Nephron (organoid): Measurements from ENCODE around the gene RCE1.

Experiments used
- H3K27ac Mint-ChIP-seq, 3 experiments: 2 replicates each; pipeline ENCODE4 v1.8.0; 2020; ENCODE audit warnings: mixed read lengths in 3 of 3, mild to moderate bottlenecking in 2 of 3, moderate library complexity in 1 of 3
- H3K27me3 Mint-ChIP-seq: 2 replicates; pipeline ENCODE4 v1.8.0; 2021; ENCODE audit warnings: low read depth, mild to moderate bottlenecking, moderate library complexity, mixed read lengths
- H3K36me3 Mint-ChIP-seq: 2 replicates; pipeline ENCODE4 v1.8.0; 2020; ENCODE audit warnings: low read depth, mixed read lengths
- H3K4me1 Mint-ChIP-seq: 2 replicates; pipeline ENCODE4 v1.8.0; 2020; ENCODE audit warnings: mixed read lengths
- H3K4me3 Mint-ChIP-seq, 3 experiments: 2 replicates each; pipeline ENCODE4 v1.8.0; 2020; ENCODE audit warnings: mild to moderate bottlenecking in 3 of 3, mixed read lengths in 3 of 3, moderate library complexity in 2 of 3
- H3K9me3 Mint-ChIP-seq: 2 replicates; pipeline ENCODE4 v1.8.0; 2020; ENCODE audit warnings: mixed read lengths
- TF ChIP-seq, protein P1 (sequence below), 3 experiments: fragments of 200-600 bp; sonication (generic); IDR thresholded peaks; one replicate each; pipeline ENCODE4 v1.5.0; 2021; ENCODE audit warnings: antibody characterized with exemption in 3 of 3; ENCODE audit not compliant: unreplicated experiment in 3 of 3

RCE1 gene

DNA sequence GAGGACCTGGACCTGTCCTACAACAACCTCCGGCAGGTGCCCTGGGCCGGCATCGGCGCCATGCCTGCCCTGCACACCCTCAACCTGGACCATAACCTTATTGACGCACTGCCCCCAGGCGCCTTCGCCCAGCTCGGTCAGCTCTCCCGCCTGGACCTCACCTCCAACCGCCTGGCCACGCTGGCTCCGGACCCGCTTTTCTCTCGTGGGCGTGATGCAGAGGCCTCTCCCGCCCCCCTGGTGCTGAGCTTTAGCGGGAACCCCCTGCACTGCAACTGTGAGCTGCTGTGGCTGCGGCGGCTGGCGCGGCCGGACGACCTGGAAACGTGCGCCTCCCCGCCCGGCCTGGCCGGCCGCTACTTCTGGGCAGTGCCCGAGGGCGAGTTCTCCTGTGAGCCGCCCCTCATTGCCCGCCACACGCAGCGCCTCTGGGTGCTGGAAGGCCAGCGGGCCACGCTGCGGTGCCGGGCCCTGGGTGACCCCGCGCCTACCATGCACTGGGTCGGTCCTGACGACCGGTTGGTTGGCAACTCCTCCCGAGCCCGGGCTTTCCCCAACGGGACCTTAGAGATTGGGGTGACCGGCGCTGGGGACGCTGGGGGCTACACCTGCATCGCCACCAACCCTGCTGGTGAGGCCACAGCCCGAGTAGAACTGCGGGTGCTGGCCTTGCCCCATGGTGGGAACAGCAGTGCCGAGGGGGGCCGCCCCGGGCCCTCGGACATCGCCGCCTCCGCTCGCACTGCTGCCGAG lies 15.1 kb downstream of the RCE1 start:
- H3K4me1 Mint-ChIP-seq, result peaks cover 10% of the 10 kb centered on the region
- no peaks in the 10 kb centered on the region for H3K27me3 Mint-ChIP-seq
- H3K36me3 Mint-ChIP-seq, result no peaks in the 10 kb centered on the region
- H3K9me3 Mint-ChIP-seq, result no peaks in the 10 kb centered on the region
- TF ChIP-seq, protein P1, sequence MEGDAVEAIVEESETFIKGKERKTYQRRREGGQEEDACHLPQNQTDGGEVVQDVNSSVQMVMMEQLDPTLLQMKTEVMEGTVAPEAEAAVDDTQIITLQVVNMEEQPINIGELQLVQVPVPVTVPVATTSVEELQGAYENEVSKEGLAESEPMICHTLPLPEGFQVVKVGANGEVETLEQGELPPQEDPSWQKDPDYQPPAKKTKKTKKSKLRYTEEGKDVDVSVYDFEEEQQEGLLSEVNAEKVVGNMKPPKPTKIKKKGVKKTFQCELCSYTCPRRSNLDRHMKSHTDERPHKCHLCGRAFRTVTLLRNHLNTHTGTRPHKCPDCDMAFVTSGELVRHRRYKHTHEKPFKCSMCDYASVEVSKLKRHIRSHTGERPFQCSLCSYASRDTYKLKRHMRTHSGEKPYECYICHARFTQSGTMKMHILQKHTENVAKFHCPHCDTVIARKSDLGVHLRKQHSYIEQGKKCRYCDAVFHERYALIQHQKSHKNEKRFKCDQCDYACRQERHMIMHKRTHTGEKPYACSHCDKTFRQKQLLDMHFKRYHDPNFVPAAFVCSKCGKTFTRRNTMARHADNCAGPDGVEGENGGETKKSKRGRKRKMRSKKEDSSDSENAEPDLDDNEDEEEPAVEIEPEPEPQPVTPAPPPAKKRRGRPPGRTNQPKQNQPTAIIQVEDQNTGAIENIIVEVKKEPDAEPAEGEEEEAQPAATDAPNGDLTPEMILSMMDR (IDR thresholded peaks at IDR 0.05; ENCODE audit: unreplicated experiment in 3 of 3), result no peak
- peak overlapping the region; percentile 79 to 86 (median 85) for H3K4me3 Mint-ChIP-seq
- no peak overlapping the region for H3K27ac Mint-ChIP-seq

DNA sequence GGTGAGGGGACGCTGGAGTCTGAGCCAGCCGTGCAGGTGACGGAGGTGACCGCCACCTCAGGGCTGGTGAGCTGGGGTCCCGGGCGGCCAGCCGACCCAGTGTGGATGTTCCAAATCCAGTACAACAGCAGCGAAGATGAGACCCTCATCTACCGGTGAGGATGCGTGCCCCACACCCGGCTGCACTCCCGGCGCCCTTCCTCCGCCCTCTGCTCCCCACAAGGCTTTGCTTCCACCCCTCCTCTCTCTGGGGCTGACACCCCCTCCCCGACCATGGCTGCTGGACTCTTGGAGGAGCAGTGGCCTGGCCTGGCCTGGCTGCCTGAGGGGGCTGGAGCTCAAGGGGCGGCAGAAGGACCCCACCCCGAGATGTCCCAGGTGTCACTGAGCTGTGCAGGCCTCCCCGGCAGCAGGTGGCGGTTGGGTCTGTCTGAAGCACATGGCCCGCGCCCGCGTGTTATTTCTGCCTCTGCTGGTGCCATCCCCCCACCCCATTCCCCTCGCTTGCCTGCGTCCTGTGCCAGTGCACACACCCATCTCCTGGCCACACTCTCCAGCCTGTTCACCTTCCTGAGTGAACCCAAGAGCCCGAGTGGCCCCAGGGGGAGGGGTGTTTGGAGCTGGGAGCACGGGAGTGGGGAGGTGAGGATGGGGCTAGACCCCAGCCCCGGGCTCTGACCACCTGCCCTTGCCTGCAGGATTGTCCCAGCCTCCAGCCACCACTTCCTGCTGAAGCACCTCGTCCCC lies 15.9 kb downstream of the RCE1 start:
- TF ChIP-seq, protein P1 (IDR thresholded peaks at IDR 0.05; ENCODE audit: unreplicated experiment in 3 of 3), result no peak
- Mint-ChIP-seq H3K27me3 (no peaks in the 10 kb centered on the region), H3K9me3 (no peaks in the 10 kb centered on the region), H3K4me3 (peak overlapping the region; percentile 34 to 64 (median 48)), H3K36me3 (no peaks in the 10 kb centered on the region), H3K27ac (no peak overlapping the region), H3K4me1 (peaks cover 10% of the 10 kb centered on the region)

DNA sequence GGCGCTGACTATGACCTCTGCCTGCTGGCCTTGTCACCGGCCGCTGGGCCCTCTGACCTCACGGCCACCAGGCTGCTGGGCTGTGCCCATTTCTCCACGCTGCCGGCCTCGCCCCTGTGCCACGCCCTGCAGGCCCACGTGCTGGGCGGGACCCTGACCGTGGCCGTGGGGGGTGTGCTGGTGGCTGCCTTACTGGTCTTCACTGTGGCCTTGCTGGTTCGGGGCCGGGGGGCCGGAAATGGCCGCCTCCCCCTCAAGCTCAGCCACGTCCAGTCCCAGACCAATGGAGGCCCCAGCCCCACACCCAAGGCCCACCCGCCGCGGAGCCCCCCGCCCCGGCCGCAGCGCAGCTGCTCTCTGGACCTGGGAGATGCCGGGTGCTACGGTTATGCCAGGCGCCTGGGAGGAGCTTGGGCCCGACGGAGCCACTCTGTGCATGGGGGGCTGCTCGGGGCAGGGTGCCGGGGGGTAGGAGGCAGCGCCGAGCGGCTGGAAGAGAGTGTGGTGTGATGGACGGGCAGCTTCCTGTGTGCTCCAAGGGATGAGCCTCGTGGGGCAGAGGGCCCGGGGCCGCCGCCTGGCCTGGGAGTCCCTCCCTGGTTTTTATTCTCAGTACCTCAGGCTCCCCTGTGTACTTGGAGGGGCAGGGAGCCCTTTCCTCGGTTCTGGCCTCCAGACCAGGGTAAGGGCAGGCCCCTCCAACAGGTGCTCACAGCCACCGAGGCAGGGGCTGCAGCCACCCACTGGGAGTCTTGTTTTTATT lies 16.6 kb downstream of the RCE1 start:
- TF ChIP-seq, protein P1 (IDR thresholded peaks at IDR 0.05; ENCODE audit: unreplicated experiment in 3 of 3), result no peak
- H3K27me3 Mint-ChIP-seq, result no peaks in the 10 kb centered on the region
- no peaks in the 10 kb centered on the region for H3K9me3 Mint-ChIP-seq
- H3K4me1 Mint-ChIP-seq, result peaks cover 13% of the 10 kb centered on the region
- no peak overlapping the region for H3K4me3 Mint-ChIP-seq
- H3K27ac Mint-ChIP-seq, result no peak overlapping the region
- H3K36me3 Mint-ChIP-seq, result no peaks in the 10 kb centered on the region

DNA sequence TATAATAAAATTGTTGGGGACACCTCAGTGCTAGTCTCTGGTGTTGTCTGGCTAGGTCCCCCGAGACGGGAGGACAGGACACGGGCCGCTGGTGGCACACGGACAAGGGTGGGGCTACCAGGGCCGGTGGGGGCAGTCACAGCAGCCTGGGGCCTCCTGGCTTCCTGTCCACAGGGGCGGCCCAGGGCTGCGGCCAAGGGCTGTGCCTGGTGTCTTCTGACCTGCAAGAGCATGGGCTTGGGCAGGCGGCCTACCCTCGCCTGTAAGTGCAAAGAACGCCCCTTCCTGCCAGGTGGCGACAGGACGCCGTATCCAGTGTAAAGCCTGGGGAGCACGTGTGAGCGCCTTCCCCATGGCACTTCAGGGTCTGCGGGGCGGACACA lies 17.2 kb downstream of the RCE1 start:
- Mint-ChIP-seq H3K4me3 (peak overlapping the region in 2 of 3 experiments; percentile 32 to 42), H3K27ac (no peak overlapping the region), H3K9me3 (no peaks in the 10 kb centered on the region), H3K4me1 (peaks cover 12% of the 10 kb centered on the region), H3K36me3 (no peaks in the 10 kb centered on the region), H3K27me3 (no peaks in the 10 kb centered on the region)
- TF ChIP-seq, protein P1 (IDR thresholded peaks at IDR 0.05; ENCODE audit: unreplicated experiment in 3 of 3), result no peak

DNA sequence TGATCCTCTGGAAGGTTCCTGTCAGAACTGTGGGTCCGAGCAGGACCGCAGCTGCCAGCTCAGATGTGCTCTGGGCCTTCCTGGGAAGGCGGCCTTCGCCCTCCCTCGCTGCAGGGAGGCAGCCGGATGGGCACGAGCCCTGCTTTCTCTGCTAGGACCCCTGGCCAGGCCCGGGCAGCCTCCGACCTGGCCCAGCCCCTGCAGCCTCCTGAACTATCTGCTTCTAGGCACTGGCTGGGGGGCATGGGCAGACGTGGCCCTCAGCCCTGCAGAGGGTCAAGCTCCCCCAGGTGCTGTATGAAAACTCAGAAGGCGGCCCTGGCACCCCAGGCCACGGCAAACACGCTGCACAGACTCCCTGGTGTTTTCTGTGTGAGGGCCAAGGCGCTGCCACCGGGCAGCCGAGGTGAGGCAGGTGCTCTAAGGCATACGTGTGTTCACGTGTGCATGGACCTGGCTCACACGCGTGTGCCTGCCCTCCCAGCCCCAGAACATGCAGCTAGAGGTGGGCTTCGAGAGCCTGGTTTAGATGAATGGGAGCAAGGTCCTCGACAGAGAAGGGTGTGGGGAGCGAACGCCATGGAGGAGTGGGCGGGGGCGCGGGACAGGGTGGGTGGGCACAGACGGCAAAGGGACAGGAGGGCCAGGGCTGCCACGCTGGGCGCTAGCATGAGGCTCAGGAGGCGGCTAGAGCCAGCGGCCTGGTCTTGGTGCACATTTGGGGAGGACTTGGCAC lies 18.0 kb downstream of the RCE1 start:
- Mint-ChIP-seq H3K4me1 (peaks cover 7% of the 10 kb centered on the region), H3K27me3 (no peaks in the 10 kb centered on the region), H3K27ac (no peak overlapping the region), H3K4me3 (no peak overlapping the region), H3K9me3 (no peaks in the 10 kb centered on the region), H3K36me3 (no peaks in the 10 kb centered on the region)
- TF ChIP-seq, protein P1 (IDR thresholded peaks at IDR 0.05; ENCODE audit: unreplicated experiment in 3 of 3), result no peak
